K562 (cell line): Measurements from ENCODE around the gene NPAS3. TPM values are rescaled to one million over a fixed set of nuclear protein-coding genes. Genes with fewer than 3 reads are reported as not detected.

Experiments used
- ATAC-seq: fragments of 200-7000 bp; cut with Tn5 transposase; 3 replicates; pipeline ENCODE4 v1.9.1; 2020; ENCODE audit warnings: moderate library complexity
- BruUV-seq: library from RNA; stranded (reverse); fragments of 400-500 nt; replicated peaks from 2 replicates; lab custom pipeline; 2021; lab: Mats Ljungman, UMichigan
- CTCF ChIA-PET: fragments of 300-600 bp; formaldehyde crosslinking; extraction: SDS; loops from one replicate; lab custom pipeline; 2021; ENCODE audit warnings: low intra/inter-chr PET ratio; lab: Yijun Ruan, JAX
- POLR2A ChIA-PET: fragments of 300-600, 350-650 bp; sonication (Branson Sonifier 250); formaldehyde crosslinking; extraction: SDS; loops from one replicate; lab custom pipeline; 2021; ENCODE audit warnings: antibody characterized with exemption, inconsistent platforms; lab: Yijun Ruan, JAX
- DNase-seq, 4 experiments: peaks; one replicate each; pipeline versions ENCODE4 v3.0.0 to v3.0.0-alpha.2; 2011 to 2018; ENCODE audit warnings: low spot score in 3 of 4, mixed read lengths in 3 of 4; ENCODE audit errors: extremely low read depth in 1 of 4
- FAIRE-seq: peaks from 2 replicates; lab custom pipeline; 2011; peaks lifted over from hg19 to GRCh38; lab: Jason Lieb, UNC
- H2AFZ ChIP-seq: 2 replicates; pipeline ENCODE4 v1.6.0; 2011; ENCODE audit warnings: low read depth, low read length, control low read depth, inconsistent platforms
- H3K27ac ChIP-seq: fragments of 200-600 bp; 3 replicates; pipeline ENCODE4 v1.8.0; 2011; ENCODE audit warnings: low read depth, mild to moderate bottlenecking, control low read depth, inconsistent platforms, low read length, moderate library complexity, mixed read lengths; ENCODE audit errors: extremely low read depth
- H3K27me3 ChIP-seq, 2 experiments: fragments of 300-600 bp in 1 of 2; 2 replicates in 1 of 2; 3 replicates in 1 of 2; pipeline versions ENCODE4 v1.6.0 to v1.8.0; 2011; ENCODE audit warnings: inconsistent platforms in 2 of 2, low read length in 2 of 2, mild to moderate bottlenecking in 1 of 2, mixed read lengths in 1 of 2, moderate library complexity in 1 of 2; ENCODE audit not compliant: control insufficient read depth in 2 of 2, insufficient read depth in 2 of 2
- H3K36me3 ChIP-seq: fragments of 300-600 bp; 3 replicates; pipeline ENCODE4 v1.8.0; 2011; ENCODE audit warnings: mild to moderate bottlenecking, low read length, inconsistent platforms; ENCODE audit not compliant: control insufficient read depth, insufficient read depth
- H3K4me1 ChIP-seq, 2 experiments: fragments of 200-600 bp in 1 of 2; replicated peaks in 1 of 2; 2 replicates in 1 of 2; 3 replicates in 1 of 2; pipeline versions ENCODE4 v1.5.1 to v1.8.0; 2011; ENCODE audit warnings: inconsistent platforms in 2 of 2, low read length in 2 of 2, mild to moderate bottlenecking in 1 of 2, mixed read lengths in 1 of 2, moderate library complexity in 1 of 2; ENCODE audit not compliant: control insufficient read depth in 2 of 2, insufficient read depth in 2 of 2
- H3K4me2 ChIP-seq: 2 replicates; pipeline ENCODE4 v1.6.1; 2011; ENCODE audit warnings: low read length, control low read depth, inconsistent platforms, mixed read lengths; ENCODE audit not compliant: insufficient read depth
- H3K4me3 ChIP-seq: fragments of 200-600 bp; sonication (generic), shearing (Covaris generic); 2 replicates; pipeline ENCODE4 v1.5.1; 2016; ENCODE audit warnings: control low read depth, inconsistent platforms
- H3K79me2 ChIP-seq: fragments of 200-600 bp; 3 replicates; pipeline ENCODE4 v1.8.0; 2011; ENCODE audit warnings: low read length, inconsistent platforms; ENCODE audit not compliant: control insufficient read depth, insufficient read depth
- H3K9ac ChIP-seq, 2 experiments: 2 replicates each; pipeline versions ENCODE4 v1.6.0 to v1.6.1; 2011; ENCODE audit warnings: low read depth in 2 of 2, low read length in 2 of 2, control low read depth in 1 of 2, inconsistent platforms in 1 of 2, mild to moderate bottlenecking in 1 of 2, mixed read lengths in 1 of 2; ENCODE audit not compliant: insufficient read depth in 1 of 2
- H3K9me1 ChIP-seq: one replicate; pipeline ENCODE4 v1.6.0; 2011; ENCODE audit warnings: inconsistent platforms, mild to moderate bottlenecking, low read length, moderate library complexity; ENCODE audit not compliant: control insufficient read depth, insufficient read depth
- H3K9me3 ChIP-seq: replicated peaks from 2 replicates; pipeline ENCODE4 v1.5.1; 2011; ENCODE audit warnings: low read depth, low read length, inconsistent platforms; ENCODE audit not compliant: control insufficient read depth, insufficient read depth
- H4K20me1 ChIP-seq: replicated peaks from 2 replicates; pipeline ENCODE4 v1.6.1; 2011; ENCODE audit warnings: low read length, inconsistent platforms, mixed read lengths; ENCODE audit not compliant: control insufficient read depth, insufficient read depth
- BRD9 ChIP-seq: fragments of 450-650 bp; IDR thresholded peaks from 2 replicates; pipeline ENCODE4 v1.6.1; 2018; ENCODE audit warnings: low read depth; ENCODE audit not compliant: partially characterized antibody
- CEBPB ChIP-seq: fragments of 450-650 bp; IDR thresholded peaks from 2 replicates; pipeline ENCODE4 v1.6.1; 2016; ENCODE audit warnings: missing genetic modification characterization, missing compliant biosample characterization
- DEAF1 ChIP-seq: fragments of 450-650 bp; formaldehyde crosslinking; IDR thresholded peaks from 2 replicates; pipeline ENCODE4 v1.4.0; 2020; ENCODE audit warnings: mild to moderate bottlenecking, moderate library complexity
- FIP1L1 ChIP-seq: fragments of 200-400 bp; formaldehyde crosslinking; IDR thresholded peaks from 2 replicates; pipeline ENCODE4 v1.6.1; 2018; ENCODE audit warnings: mild to moderate bottlenecking, low read depth, low read length; ENCODE audit not compliant: poor library complexity, severe bottlenecking
- HNRNPUL1 ChIP-seq: fragments of 200-400 bp; formaldehyde crosslinking; IDR thresholded peaks from 2 replicates; pipeline ENCODE4 v1.6.1; 2017; ENCODE audit warnings: low read length
- MCM2 ChIP-seq: fragments of 450-650 bp; IDR thresholded peaks from 2 replicates; pipeline ENCODE4 v1.6.1; 2017; ENCODE audit warnings: low read depth, mild to moderate bottlenecking
- NFIC ChIP-seq: fragments of 450-650 bp; IDR thresholded peaks from 2 replicates; pipeline ENCODE4 v1.6.1; 2017; ENCODE audit warnings: mild to moderate bottlenecking, inconsistent platforms
- ZC3H11A ChIP-seq: IDR thresholded peaks from 2 replicates; pipeline ENCODE4 v1.6.1; 2012; ENCODE audit warnings: low read depth, low read length, improper control_type of control experiment
- ZNF197 ChIP-seq: fragments of 200-800 bp; sonication (Bioruptor generic); IDR thresholded peaks from 2 replicates; pipeline ENCODE4 v1.6.1; 2016; ENCODE audit warnings: low read depth, missing genetic modification characterization, missing compliant biosample characterization
- ZNF263 ChIP-seq: sonication (generic); formaldehyde crosslinking; IDR thresholded peaks from 2 replicates; pipeline ENCODE4 v1.8.0; 2022; ENCODE audit warnings: mild to moderate bottlenecking, missing genetic modification reagents, borderline replicate concordance
- ZNF3 ChIP-seq: fragments of 250-450 bp; sonication (Bioruptor Pico); IDR thresholded peaks from 2 replicates; pipeline ENCODE4 v1.5.0; 2021; ENCODE audit warnings: mild to moderate bottlenecking, moderate library complexity
- ZNF316 ChIP-seq: fragments of 450-650 bp; IDR thresholded peaks from 2 replicates; pipeline ENCODE4 v1.6.1; 2016
- ZNF609 ChIP-seq: sonication (generic); formaldehyde crosslinking; IDR thresholded peaks from 2 replicates; pipeline ENCODE4 v1.8.1; 2023; ENCODE audit warnings: missing genetic modification reagents, mild to moderate bottlenecking, borderline replicate concordance
- ZNF830 ChIP-seq: fragments of 250-450 bp; sonication (Bioruptor Pico); IDR thresholded peaks from 2 replicates; pipeline ENCODE4 v1.5.0; 2021; ENCODE audit warnings: mild to moderate bottlenecking
- WGBS: fragments of 100-300 bp; shearing (Covaris generic); methylation state at CpG from one replicate; pipeline ENCODE4 v1.1.6; 2016; ENCODE audit warnings: low coverage, mixed read lengths; ENCODE audit not compliant: insufficient coverage; ENCODE audit errors: missing lambda C conversion rate; 5-methylcytosine and 5-hydroxymethylcytosine counted together
- in situ Hi-C: fragments of 300-500 bp; cut with MboI; formaldehyde crosslinking; loops from 4 replicates; pipeline ENCODE4 v1.15.0; 2018; ENCODE audit warnings: inconsistent platforms, mixed read lengths
- intact Hi-C: fragments of 100-400 bp; cut with micrococcal nuclease; formaldehyde crosslinking; loops from 2 replicates; pipeline ENCODE4 v1.14.2; 2022
- polyA plus RNA-seq, 8 experiments: library from polyadenylated mRNA; depleted of rRNA in 4 of 8; stranded (reverse) in 5 of 8; unstranded in 3 of 8; fragments of >200 nt; fragmentation: Nextera tagmentation in 2 of 8; fragmentation: Illumina TruSeq in 1 of 8; extraction: Ambion mirVana in 2 of 8; extraction: Trizol in 1 of 8; gene quantifications; 2 replicates each; pipeline versions ENCODE4 v1.2.1 to v1.2.3, GENCODE V29; 2011 to 2014; ENCODE audit warnings: inconsistent platforms in 1 of 8, missing spikeins in 1 of 8
- total RNA-seq, 7 experiments: library from RNA; depleted of rRNA in 6 of 7; stranded (reverse); fragments of >200 nt in 6 of 7; fragmentation: Illumina TruSeq in 2 of 7; extraction: Trizol in 2 of 7; gene quantifications; 2 replicates each; pipeline versions ENCODE4 v1.2.1 to v1.2.3, GENCODE V29; 2011 to 2021; ENCODE audit warnings: low replicate concordance in 1 of 7

The NPAS3 gene
- total and polyA plus RNA-seq, 9 of the 15 experiments (the other 6 are each of a cell fraction or from before 2014, with no cell fraction given): 0.04 TPM; not detected in 8

GRCh38 chr14:33359288-33359881 is 420.7 kb downstream of the NPAS3 start (continued):
- TF ChIP-seq MCM2: no peak

GRCh38 chr14:33362934-33363333 is 424.3 kb downstream of the NPAS3 start:
- ChIA-PET CTCF (no interaction called here), POLR2A (no interaction called here)
- intact Hi-C loops (no loop called here), in situ Hi-C loops (no loop called here)
- ATAC-seq (no peak), FAIRE-seq (no peak), DNase-seq (no peak)
- Histone ChIP-seq H3K4me1 (peaks cover 6 to 13% of the 10 kb centered on the region in 2 experiments; a peak in 4 of 5 replicates), H3K4me2 (no peak overlapping the region), H3K27me3 (no peaks in the 10 kb centered on the region), H3K9me1 (no peaks in the 10 kb centered on the region), H3K9me3 (no peaks in the 10 kb centered on the region), H3K9ac (no peak overlapping the region), H4K20me1 (no peaks in the 10 kb centered on the region), H3K79me2 (no peaks in the 10 kb centered on the region), H3K4me3 (no peak overlapping the region), H3K27ac (no peak overlapping the region), H3K36me3 (no peaks in the 10 kb centered on the region), H2AFZ (no peak overlapping the region)
- no TSS peak for BruUV-seq
- WGBS: 34% methylated on average over 5 of the region's 6 CpGs
- TF ChIP-seq ZNF316 (no peak), ZNF197 (CRISPR knock-in tag) (no peak), CEBPB (no peak), DEAF1 (CRISPR knock-in tag) (no peak), ZNF3 (CRISPR knock-in tag) (no peak), ZC3H11A (no peak), HNRNPUL1 (no peak), ZNF830 (CRISPR knock-in tag) (no peak), NFIC (no peak), ZNF263 (CRISPR knock-in tag) (no peak), FIP1L1 (no peak), BRD9 (no peak), ZNF609 (CRISPR knock-in tag) (no peak)
